Neuronal stem cell (in vitro differentiated cells): ENCODE results near the gene SND1.

Experiments used
- DNase-seq: peaks from one replicate; pipeline ENCODE4 v3.0.0-alpha.2; 2013; ENCODE audit warnings: low spot score
- H2AFZ ChIP-seq: one replicate; pipeline ENCODE4 v1.6.1; 2013; ENCODE audit warnings: mild to moderate bottlenecking, low read length, inconsistent platforms
- H2AK5ac ChIP-seq: 2 replicates; pipeline ENCODE4 v1.6.1; 2013; ENCODE audit warnings: low read depth, mild to moderate bottlenecking, inconsistent platforms, low read length, moderate library complexity, mixed read lengths
- H2BK120ac ChIP-seq: 2 replicates; pipeline ENCODE4 v1.6.1; 2013; ENCODE audit warnings: low read depth, mild to moderate bottlenecking, inconsistent platforms, low read length, moderate library complexity, mixed read lengths
- H2BK12ac ChIP-seq: one replicate; pipeline ENCODE4 v1.6.1; 2013; ENCODE audit warnings: low read length, inconsistent platforms
- H2BK15ac ChIP-seq: 2 replicates; pipeline ENCODE4 v1.6.1; 2013; ENCODE audit warnings: mild to moderate bottlenecking, low read length, inconsistent platforms, mixed read lengths
- H2BK5ac ChIP-seq: one replicate; pipeline ENCODE4 v1.6.1; 2013; ENCODE audit warnings: inconsistent platforms, mild to moderate bottlenecking, low read length, moderate library complexity
- H3K14ac ChIP-seq: one replicate; pipeline ENCODE4 v1.6.1; 2013; ENCODE audit warnings: low read length, inconsistent platforms
- H3K18ac ChIP-seq: 2 replicates; pipeline ENCODE4 v1.6.1; 2013; ENCODE audit warnings: low read length, inconsistent platforms
- H3K23ac ChIP-seq: 2 replicates; pipeline ENCODE4 v1.6.1; 2013; ENCODE audit warnings: low read depth, mild to moderate bottlenecking, mixed read lengths, low read length, inconsistent platforms; ENCODE audit not compliant: poor library complexity
- H3K27ac ChIP-seq: replicated peaks from 3 replicates; pipeline ENCODE4 v1.5.1; 2013; ENCODE audit warnings: low read length, inconsistent platforms
- H3K27me3 ChIP-seq, 3 experiments: 2 replicates each; pipeline ENCODE4 v1.6.1; 2013; ENCODE audit warnings: low read length in 3 of 3, mild to moderate bottlenecking in 2 of 3, inconsistent platforms in 1 of 3, low read depth in 1 of 3, mixed read lengths in 1 of 3, moderate library complexity in 1 of 3; ENCODE audit not compliant: control insufficient read depth in 3 of 3, insufficient read depth in 3 of 3
- H3K36me3 ChIP-seq, 2 donors: replicated peaks in 1 of 2; 2 replicates each; pipeline ENCODE4 v1.6.1; 2013; ENCODE audit warnings: low read length in 2 of 2; ENCODE audit not compliant: control insufficient read depth in 2 of 2, insufficient read depth in 2 of 2
- H3K4ac ChIP-seq: 2 replicates; pipeline ENCODE4 v1.6.1; 2013; ENCODE audit warnings: inconsistent platforms, mild to moderate bottlenecking, low read length, moderate library complexity
- H3K4me1 ChIP-seq, 2 donors: 1 replicate in 1 of 2; 2 replicates in 1 of 2; pipeline ENCODE4 v1.6.1; 2013; ENCODE audit warnings: low read length in 2 of 2, low read depth in 1 of 2; ENCODE audit not compliant: control insufficient read depth in 2 of 2, insufficient read depth in 1 of 2
- H3K4me2 ChIP-seq: one replicate; pipeline ENCODE4 v1.6.1; 2013; ENCODE audit warnings: mild to moderate bottlenecking, low read length, inconsistent platforms; ENCODE audit not compliant: insufficient read depth, poor library complexity, severe bottlenecking
- H3K4me3 ChIP-seq, 2 donors: 2 replicates each; pipeline ENCODE4 v1.5.1; 2013; ENCODE audit warnings: low read length in 2 of 2, mild to moderate bottlenecking in 2 of 2, inconsistent platforms in 1 of 2, moderate library complexity in 1 of 2
- H3K79me1 ChIP-seq: one replicate; pipeline ENCODE4 v1.6.1; 2013; ENCODE audit warnings: low read depth, mild to moderate bottlenecking, inconsistent platforms, low read length, moderate library complexity
- H3K9ac ChIP-seq: one replicate; pipeline ENCODE4 v1.6.1; 2013; ENCODE audit warnings: mild to moderate bottlenecking, low read depth, low read length, inconsistent platforms; ENCODE audit not compliant: poor library complexity
- H3K9me3 ChIP-seq, 2 donors: replicated peaks in 1 of 2; 2 replicates each; pipeline versions ENCODE3 to v1.6.1; 2013; ENCODE audit warnings: low read length in 2 of 2, mild to moderate bottlenecking in 2 of 2, inconsistent platforms in 1 of 2, low read depth in 1 of 2, mixed read lengths in 1 of 2, moderate library complexity in 1 of 2; ENCODE audit not compliant: control insufficient read depth in 2 of 2, insufficient read depth in 1 of 2
- H4K8ac ChIP-seq: one replicate; pipeline ENCODE4 v1.6.1; 2013; ENCODE audit warnings: low read depth, mild to moderate bottlenecking, inconsistent platforms, low read length, moderate library complexity
- H4K91ac ChIP-seq: one replicate; pipeline ENCODE4 v1.6.1; 2013; ENCODE audit warnings: low read length, low read depth, mild to moderate bottlenecking, inconsistent platforms; ENCODE audit not compliant: poor library complexity
- WGBS, 2 donors: extraction: QIAGEN DNeasy Blood & Tissue Kit; methylation state at CpG; one replicate each; pipeline ENCODE4 v1.1.7; 2013; ENCODE audit warnings: missing lambda C conversion rate in 2 of 2, mixed read lengths in 1 of 2; ENCODE audit not compliant: insufficient read length in 2 of 2, insufficient replicate concordance in 1 of 2; ENCODE audit errors: extremely low coverage in 2 of 2; 5-methylcytosine and 5-hydroxymethylcytosine counted together

The SND1 gene

DNA sequence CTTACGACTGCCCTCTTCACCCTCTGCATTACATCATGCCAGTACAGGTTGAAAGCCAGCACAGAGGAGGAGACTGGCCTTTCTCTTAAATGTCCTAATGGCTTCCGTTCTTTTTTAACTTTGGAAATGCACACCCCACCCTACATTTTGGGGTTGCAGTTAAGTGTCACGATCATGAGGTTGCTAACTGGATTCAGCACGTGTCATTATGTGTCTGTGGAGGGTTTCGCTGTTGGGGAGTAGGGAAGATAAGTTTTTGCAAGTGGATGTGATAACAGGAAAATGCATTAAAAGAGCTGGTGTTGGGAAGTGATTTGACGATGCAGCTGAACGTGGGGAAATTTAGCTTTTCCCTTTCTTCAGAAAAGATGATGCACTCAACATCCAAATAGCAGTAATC lies 243.4 kb downstream of the SND1 start:
- no peak overlapping the region for H3K4me2 ChIP-seq

DNA sequence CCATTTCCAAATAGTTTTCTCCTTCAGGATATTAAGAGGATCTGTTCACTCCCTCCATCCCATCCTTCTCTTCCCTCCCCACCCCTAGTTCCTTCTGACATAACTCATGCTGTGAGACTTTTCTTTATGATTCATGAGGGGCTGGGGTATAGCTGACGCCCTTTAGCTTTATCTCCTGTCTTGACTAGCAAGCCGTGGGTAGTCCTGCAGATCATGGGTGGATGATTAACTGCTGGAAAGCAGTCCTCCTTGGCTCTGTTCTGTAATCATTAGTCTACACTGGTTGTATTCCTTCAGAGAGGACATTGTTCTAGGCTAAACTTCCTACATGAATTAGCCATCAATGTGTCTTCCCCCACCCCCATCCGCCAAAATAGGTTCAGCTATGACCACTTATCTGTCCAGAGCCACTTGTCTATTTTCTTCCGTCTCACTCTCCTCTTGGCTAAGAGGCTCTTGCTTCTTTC lies 243.9 kb downstream of the SND1 start:
- no peak overlapping the region for H3K18ac ChIP-seq
- no peak overlapping the region for H3K4ac ChIP-seq
- H4K91ac ChIP-seq, result no peak overlapping the region
- DNase-seq, result no peak
- no peak overlapping the region for H2BK15ac ChIP-seq
- H4K8ac ChIP-seq, result no peak overlapping the region
- H3K4me2 ChIP-seq, result no peak overlapping the region
- H2BK5ac ChIP-seq, result no peak overlapping the region
- H3K9me3 ChIP-seq, result peaks cover 0 to 11% of the 10 kb centered on the region in 2 donors
- H3K27me3 ChIP-seq, result no peaks in the 10 kb centered on the region
- H2BK120ac ChIP-seq, result no peak overlapping the region
- no peak overlapping the region for H2AFZ ChIP-seq
- no peak overlapping the region for H2BK12ac ChIP-seq
- no peak overlapping the region for H3K23ac ChIP-seq
- no peak overlapping the region for H3K14ac ChIP-seq
- no peak overlapping the region for H3K4me3 ChIP-seq
- H3K27ac ChIP-seq, result no peak overlapping the region
- no peak overlapping the region for H2AK5ac ChIP-seq
- WGBS, 2 donors, result no CpG with 5 or more reads among the region's 4 CpGs
- peaks cover 0 to 31% of the 10 kb centered on the region in 2 donors for H3K36me3 ChIP-seq
- no peak overlapping the region for H3K9ac ChIP-seq
- peaks cover 4 to 16% of the 10 kb centered on the region in 2 donors for H3K4me1 ChIP-seq
- no peaks in the 10 kb centered on the region for H3K79me1 ChIP-seq

More for the DNA sequence above, 243.4 kb downstream of the SND1 start:
- no peak overlapping the region for H3K9ac ChIP-seq
- peaks cover 0 to 15% of the 10 kb centered on the region in 2 donors for H3K4me1 ChIP-seq
- no peak overlapping the region for H2BK5ac ChIP-seq
- no peak overlapping the region for H4K91ac ChIP-seq
- H4K8ac ChIP-seq, result no peak overlapping the region
- H2BK120ac ChIP-seq, result no peak overlapping the region
- no peak overlapping the region for H2BK15ac ChIP-seq
- H3K4me3 ChIP-seq, result no peak overlapping the region
- H3K23ac ChIP-seq, result no peak overlapping the region
- DNase-seq, result no peak
- no CpG with 5 or more reads among the region's 7 CpGs for WGBS, 2 donors
- no peak overlapping the region for H3K18ac ChIP-seq
- H3K4ac ChIP-seq, result no peak overlapping the region
- H2BK12ac ChIP-seq, result no peak overlapping the region
- no peaks in the 10 kb centered on the region for H3K27me3 ChIP-seq
- no peak overlapping the region for H3K14ac ChIP-seq
- H3K9me3 ChIP-seq, result peaks cover 0 to 11% of the 10 kb centered on the region in 2 donors
- H3K36me3 ChIP-seq, result peaks cover 0 to 35% of the 10 kb centered on the region in 2 donors
- H3K27ac ChIP-seq, result no peak overlapping the region
- no peaks in the 10 kb centered on the region for H3K79me1 ChIP-seq
- H2AK5ac ChIP-seq, result no peak overlapping the region
- no peak overlapping the region for H2AFZ ChIP-seq

DNA sequence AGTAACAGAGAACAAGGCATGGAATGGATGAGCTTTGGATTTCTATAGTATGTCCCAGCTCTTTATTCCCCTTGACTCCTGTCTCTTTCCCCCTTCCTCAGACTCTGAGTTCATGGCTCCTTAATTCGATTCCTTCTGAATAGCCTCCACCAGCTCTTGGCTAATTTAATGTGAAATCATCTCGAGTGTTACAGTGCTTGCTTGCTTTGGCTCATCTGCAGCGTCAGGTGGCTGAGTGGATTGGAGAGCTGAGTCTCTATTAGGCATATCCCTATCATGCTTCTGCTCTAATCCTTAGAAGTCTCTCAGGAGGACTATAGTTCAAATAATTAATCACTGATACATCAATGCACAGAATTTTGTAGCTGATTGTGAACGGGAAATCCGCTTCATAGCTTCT lies 244.7 kb downstream of the SND1 start:
- no peak overlapping the region for H2BK5ac ChIP-seq
- no peak overlapping the region for H4K91ac ChIP-seq
- no peak overlapping the region for H2AK5ac ChIP-seq
- H3K4me3 ChIP-seq, result no peak overlapping the region
- no peak for DNase-seq
- no peak overlapping the region for H3K4me2 ChIP-seq
- no peak overlapping the region for H2BK120ac ChIP-seq
- H3K4ac ChIP-seq, result no peak overlapping the region
- no peak overlapping the region for H3K18ac ChIP-seq
- no peaks in the 10 kb centered on the region for H3K79me1 ChIP-seq
- peaks cover 0 to 24% of the 10 kb centered on the region in 2 donors for H3K36me3 ChIP-seq
- WGBS, 2 donors, result no CpG with 5 or more reads among the region's 5 CpGs
- no peak overlapping the region for H3K14ac ChIP-seq
- H3K9me3 ChIP-seq, result peaks cover 0 to 11% of the 10 kb centered on the region in 2 donors
- H3K27ac ChIP-seq, result no peak overlapping the region
- H3K23ac ChIP-seq, result no peak overlapping the region
- no peaks in the 10 kb centered on the region for H3K27me3 ChIP-seq
- no peak overlapping the region for H4K8ac ChIP-seq
- peaks cover 11 to 15% of the 10 kb centered on the region in 2 donors for H3K4me1 ChIP-seq
- no peak overlapping the region for H2AFZ ChIP-seq
- H3K9ac ChIP-seq, result no peak overlapping the region
- no peak overlapping the region for H2BK15ac ChIP-seq
- no peak overlapping the region for H2BK12ac ChIP-seq

DNA sequence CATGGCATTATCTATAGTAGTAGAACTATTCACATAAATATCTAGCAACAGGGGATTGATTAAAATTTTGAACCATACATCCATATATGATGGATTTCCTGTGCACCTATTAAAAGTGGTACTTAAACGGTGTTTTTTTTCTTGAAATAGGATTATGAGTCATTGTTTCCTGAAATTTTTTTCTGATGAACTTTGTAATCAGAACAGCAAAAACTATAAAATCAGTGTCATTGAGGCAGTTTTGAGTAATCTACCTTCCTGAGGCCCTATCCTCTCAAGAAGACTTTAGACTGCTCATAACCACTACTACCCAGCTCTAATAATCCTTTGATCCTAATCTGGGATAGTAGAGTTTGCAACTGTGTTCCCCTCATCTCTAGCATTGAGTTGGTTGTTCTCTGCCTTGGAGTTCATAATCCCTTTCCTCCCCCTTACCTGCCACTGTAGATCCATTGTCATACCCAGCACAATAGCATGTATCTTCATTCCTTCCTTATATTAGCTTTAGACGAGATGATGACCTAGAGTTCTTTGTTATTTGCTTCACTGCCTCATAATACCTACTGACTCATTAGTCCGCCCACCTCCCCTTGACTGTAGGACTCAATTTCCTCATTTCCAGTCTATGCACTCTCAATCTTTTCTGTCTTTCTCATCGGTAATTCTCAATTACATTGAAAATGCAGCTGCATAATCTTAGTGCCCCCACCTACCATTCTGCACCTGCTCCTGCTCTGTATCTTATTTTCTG lies 245.9 kb downstream of the SND1 start:
- DNase-seq, result no peak
- no peak overlapping the region for H3K23ac ChIP-seq
- H3K4me2 ChIP-seq, result no peak overlapping the region
- no peak overlapping the region for H2AK5ac ChIP-seq
- H3K4me1 ChIP-seq, result peaks cover 11 to 15% of the 10 kb centered on the region in 2 donors
- no peak overlapping the region for H3K14ac ChIP-seq
- H3K9me3 ChIP-seq, result peaks cover 0 to 1% of the 10 kb centered on the region in 2 donors
- H4K8ac ChIP-seq, result no peak overlapping the region
- no peak overlapping the region for H3K9ac ChIP-seq
- H3K27me3 ChIP-seq, result no peaks in the 10 kb centered on the region
- H3K18ac ChIP-seq, result no peak overlapping the region
- no peak overlapping the region for H3K27ac ChIP-seq
- no peak overlapping the region for H2AFZ ChIP-seq
- peaks cover 0 to 13% of the 10 kb centered on the region in 2 donors for H3K36me3 ChIP-seq
- no CpG with 5 or more reads among the region's 4 CpGs for WGBS, 2 donors
- no peaks in the 10 kb centered on the region for H3K79me1 ChIP-seq
- no peak overlapping the region for H3K4me3 ChIP-seq
- no peak overlapping the region for H2BK120ac ChIP-seq
- no peak overlapping the region for H3K4ac ChIP-seq
- no peak overlapping the region for H2BK12ac ChIP-seq
- H2BK5ac ChIP-seq, result no peak overlapping the region
- H2BK15ac ChIP-seq, result no peak overlapping the region
- H4K91ac ChIP-seq, result no peak overlapping the region
